H9 (cell line): ENCODE measurements around the gene KIF26A. TPM values are rescaled to one million over a fixed set of nuclear protein-coding genes. Genes with fewer than 3 reads are reported as not detected.

Experiments
- DNase-seq: peaks from one replicate; pipeline ENCODE4 v3.0.0-alpha.2; 2017
- H2AFZ ChIP-seq: one replicate; pipeline ENCODE4 v1.6.1; 2013; ENCODE audit warnings: mild to moderate bottlenecking, low read length, control low read depth, moderate library complexity
- H2AK5ac ChIP-seq: 2 replicates; pipeline ENCODE4 v1.6.1; 2013; ENCODE audit warnings: low read length, control low read depth, mixed read lengths; ENCODE audit not compliant: insufficient read length
- H2BK120ac ChIP-seq: one replicate; pipeline ENCODE4 v1.6.1; 2013; ENCODE audit warnings: low read depth, mild to moderate bottlenecking, low read length, control low read depth, inconsistent platforms; ENCODE audit not compliant: poor library complexity, severe bottlenecking
- H2BK12ac ChIP-seq: 2 replicates; pipeline ENCODE4 v1.6.1; 2013; ENCODE audit warnings: low read length, control low read depth, mixed read lengths, low read depth; ENCODE audit not compliant: insufficient read length
- H2BK15ac ChIP-seq: 2 replicates; pipeline ENCODE4 v1.6.1; 2013; ENCODE audit warnings: low read depth, low read length, control low read depth
- H2BK20ac ChIP-seq: one replicate; pipeline ENCODE4 v1.6.1; 2013; ENCODE audit warnings: low read depth, mild to moderate bottlenecking, low read length, control low read depth, inconsistent platforms; ENCODE audit not compliant: poor library complexity, severe bottlenecking
- H2BK5ac ChIP-seq: 2 replicates; pipeline ENCODE4 v1.6.1; 2013; ENCODE audit warnings: low read length, control low read depth, mixed read lengths; ENCODE audit not compliant: insufficient read length
- H3K14ac ChIP-seq: 2 replicates; pipeline ENCODE4 v1.6.1; 2013; ENCODE audit warnings: low read length, control low read depth; ENCODE audit not compliant: insufficient read depth
- H3K18ac ChIP-seq: 2 replicates; pipeline ENCODE4 v1.6.1; 2013; ENCODE audit warnings: low read depth, mild to moderate bottlenecking, mixed read lengths, low read length, control low read depth; ENCODE audit not compliant: insufficient read length
- H3K23ac ChIP-seq: 2 replicates; pipeline ENCODE4 v1.6.1; 2013; ENCODE audit warnings: low read length, control low read depth, mixed read lengths, low read depth; ENCODE audit not compliant: insufficient read length
- H3K23me2 ChIP-seq: 2 replicates; pipeline ENCODE4 v1.6.1; 2013; ENCODE audit warnings: low read depth, mild to moderate bottlenecking, mixed read lengths, low read length, control low read depth; ENCODE audit not compliant: insufficient read length, poor library complexity, severe bottlenecking
- H3K27ac ChIP-seq: 2 replicates; pipeline ENCODE4 v1.5.1; 2013; ENCODE audit warnings: low read length, control low read depth, mixed read lengths, low read depth; ENCODE audit not compliant: insufficient read length
- H3K27me3 ChIP-seq: 2 replicates; pipeline ENCODE4 v1.6.1; 2013; ENCODE audit warnings: low read length, control low read depth, inconsistent platforms; ENCODE audit not compliant: insufficient read depth
- H3K4ac ChIP-seq: 2 replicates; pipeline ENCODE4 v1.6.1; 2013; ENCODE audit warnings: low read depth, mild to moderate bottlenecking, control low read depth, inconsistent platforms, low read length, moderate library complexity
- H3K4me1 ChIP-seq: 2 replicates; pipeline ENCODE4 v1.6.1; 2013; ENCODE audit warnings: low read length, control low read depth, inconsistent platforms; ENCODE audit not compliant: insufficient read depth
- H3K4me2 ChIP-seq: 2 replicates; pipeline ENCODE4 v1.6.1; 2013; ENCODE audit warnings: low read length, control low read depth, mixed read lengths; ENCODE audit not compliant: insufficient read length, insufficient read depth
- H3K56ac ChIP-seq: 2 replicates; pipeline ENCODE4 v1.6.1; 2013; ENCODE audit warnings: low read depth, mild to moderate bottlenecking, mixed read lengths, low read length, control low read depth; ENCODE audit not compliant: insufficient read length
- H3K79me1 ChIP-seq: 2 replicates; pipeline ENCODE4 v1.6.1; 2013; ENCODE audit warnings: low read depth, mild to moderate bottlenecking, moderate library complexity, low read length, control low read depth, inconsistent platforms; ENCODE audit not compliant: insufficient read depth, poor library complexity, severe bottlenecking
- H3K79me2 ChIP-seq: 2 replicates; pipeline ENCODE4 v1.6.1; 2013; ENCODE audit warnings: low read length, control low read depth, inconsistent platforms; ENCODE audit not compliant: insufficient read depth
- H3K9ac ChIP-seq: 2 replicates; pipeline ENCODE4 v1.6.1; 2013; ENCODE audit warnings: low read length, control low read depth, mixed read lengths; ENCODE audit not compliant: insufficient read length; ENCODE audit errors: extremely low read depth
- H3K9me3 ChIP-seq: one replicate; pipeline ENCODE4 v1.6.1; 2013; ENCODE audit warnings: low read depth, low read length, inconsistent platforms; ENCODE audit not compliant: control insufficient read depth
- H3T11ph ChIP-seq: one replicate; pipeline ENCODE4 v1.6.1; 2013; ENCODE audit warnings: mild to moderate bottlenecking, low read length, control low read depth, inconsistent platforms
- H4K20me1 ChIP-seq: one replicate; pipeline ENCODE4 v1.6.1; 2013; ENCODE audit not compliant: control insufficient read depth, insufficient read length, insufficient read depth
- H4K5ac ChIP-seq: 2 replicates; pipeline ENCODE4 v1.6.1; 2013; ENCODE audit warnings: low read depth, mild to moderate bottlenecking, mixed read lengths, low read length, control low read depth; ENCODE audit not compliant: insufficient read length
- H4K8ac ChIP-seq: replicated peaks from 2 replicates; pipeline ENCODE4 v1.6.1; 2013; ENCODE audit warnings: low read length, control low read depth, mixed read lengths, low read depth; ENCODE audit not compliant: insufficient read length
- H4K91ac ChIP-seq: 2 replicates; pipeline ENCODE4 v1.6.1; 2013; ENCODE audit warnings: low read depth, mild to moderate bottlenecking, moderate library complexity, mixed read lengths, low read length, control low read depth; ENCODE audit not compliant: insufficient read length
- H3K27ac Mint-ChIP-seq, 3 experiments: 2 replicates in 2 of 3; 3 replicates in 1 of 3; pipeline ENCODE4 v1.8.0; 2020 to 2021; ENCODE audit warnings: mixed read lengths in 3 of 3, mild to moderate bottlenecking in 1 of 3, moderate library complexity in 1 of 3
- H3K27me3 Mint-ChIP-seq: 2 replicates; pipeline ENCODE4 v1.8.0; 2021; ENCODE audit warnings: low read depth, mild to moderate bottlenecking, moderate library complexity, mixed read lengths
- H3K36me3 Mint-ChIP-seq, 3 experiments: 2 replicates in 2 of 3; 3 replicates in 1 of 3; pipeline ENCODE4 v1.8.0; 2020 to 2021; ENCODE audit warnings: low read depth in 3 of 3, mixed read lengths in 3 of 3; ENCODE audit not compliant: insufficient read depth in 1 of 3
- H3K4me1 Mint-ChIP-seq, 2 experiments: 2 replicates each; pipeline ENCODE4 v1.8.0; 2020; ENCODE audit warnings: mixed read lengths in 2 of 2
- H3K4me3 Mint-ChIP-seq, 2 experiments: 2 replicates in 1 of 2; 3 replicates in 1 of 2; pipeline ENCODE4 v1.8.0; 2020 to 2021; ENCODE audit warnings: mild to moderate bottlenecking in 2 of 2, mixed read lengths in 2 of 2, moderate library complexity in 1 of 2
- H3K9me3 Mint-ChIP-seq, 2 experiments: 2 replicates in 1 of 2; 3 replicates in 1 of 2; pipeline ENCODE4 v1.8.0; 2020; ENCODE audit warnings: mild to moderate bottlenecking in 2 of 2, mixed read lengths in 2 of 2, moderate library complexity in 1 of 2
- WGBS: extraction: QIAGEN DNeasy Blood & Tissue Kit; methylation state at CpG from one replicate; pipeline ENCODE4 v1.1.7; 2013; ENCODE audit warnings: missing lambda C conversion rate, low lambda C conversion rate, mixed read lengths; ENCODE audit not compliant: insufficient read length; ENCODE audit errors: extremely low coverage; 5-methylcytosine and 5-hydroxymethylcytosine counted together
- total RNA-seq: library from RNA; stranded (reverse); gene quantifications from 2 replicates; pipeline ENCODE4 v1.2.1, GENCODE V29; 2021
- TF ChIP-seq, protein P1 (sequence below): fragments of 200-600 bp; sonication (generic); conservative IDR thresholded peaks from 3 replicates; pipeline ENCODE4 v1.8.0; 2021; ENCODE audit warnings: antibody characterized with exemption, mild to moderate bottlenecking

The KIF26A gene
- total RNA-seq, 1 experiment from 2014 or later = 44.2 TPM

DNA sequence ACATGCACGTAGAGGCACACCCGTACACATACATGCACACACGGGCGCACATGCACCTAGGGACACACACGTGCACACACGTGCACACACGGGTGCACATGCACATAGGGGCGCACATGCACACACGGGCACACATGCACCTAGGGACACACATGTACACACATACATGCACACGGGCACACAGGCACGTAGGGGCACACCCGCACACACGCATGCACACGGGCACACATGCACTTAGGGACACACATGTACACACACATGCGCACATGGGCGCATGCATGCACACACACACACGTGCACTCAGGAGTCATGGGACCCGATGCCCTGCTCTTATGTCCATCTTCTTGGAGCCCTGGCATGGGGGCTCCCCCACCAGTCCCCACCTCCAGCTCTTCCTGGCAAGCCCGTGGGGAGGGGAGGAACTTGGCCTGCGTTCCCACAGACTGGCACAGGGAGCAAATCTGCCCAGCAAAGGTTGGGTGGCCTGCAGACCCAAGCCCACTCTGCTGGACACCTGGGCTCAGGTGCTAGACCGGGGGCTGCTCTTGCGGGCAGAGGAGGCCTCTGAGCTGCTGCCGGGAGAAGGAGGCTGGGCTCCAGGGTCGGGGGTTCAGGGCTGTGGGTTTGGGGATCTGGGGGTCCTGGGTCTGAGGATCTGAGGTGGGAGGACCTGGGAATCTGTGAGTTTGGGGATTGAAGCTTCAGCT, 51.4 kb downstream of the KIF26A start:
- no peak overlapping the region for H3K56ac ChIP-seq
- no CpG with 5 or more reads among the region's 24 CpGs for WGBS
- H3K4ac ChIP-seq = no peak overlapping the region
- H3K18ac ChIP-seq = peak overlapping the region; percentile 0
- no peak overlapping the region for H2BK20ac ChIP-seq
- no peaks in the 10 kb centered on the region for H3K27me3 ChIP-seq
- DNase-seq = no peak
- H2AFZ ChIP-seq = no peak overlapping the region
- H4K20me1 ChIP-seq = no peaks in the 10 kb centered on the region
- peak overlapping the region; percentile 21 for H4K5ac ChIP-seq
- H3K9me3 ChIP-seq = no peaks in the 10 kb centered on the region
- TF ChIP-seq, protein P1, sequence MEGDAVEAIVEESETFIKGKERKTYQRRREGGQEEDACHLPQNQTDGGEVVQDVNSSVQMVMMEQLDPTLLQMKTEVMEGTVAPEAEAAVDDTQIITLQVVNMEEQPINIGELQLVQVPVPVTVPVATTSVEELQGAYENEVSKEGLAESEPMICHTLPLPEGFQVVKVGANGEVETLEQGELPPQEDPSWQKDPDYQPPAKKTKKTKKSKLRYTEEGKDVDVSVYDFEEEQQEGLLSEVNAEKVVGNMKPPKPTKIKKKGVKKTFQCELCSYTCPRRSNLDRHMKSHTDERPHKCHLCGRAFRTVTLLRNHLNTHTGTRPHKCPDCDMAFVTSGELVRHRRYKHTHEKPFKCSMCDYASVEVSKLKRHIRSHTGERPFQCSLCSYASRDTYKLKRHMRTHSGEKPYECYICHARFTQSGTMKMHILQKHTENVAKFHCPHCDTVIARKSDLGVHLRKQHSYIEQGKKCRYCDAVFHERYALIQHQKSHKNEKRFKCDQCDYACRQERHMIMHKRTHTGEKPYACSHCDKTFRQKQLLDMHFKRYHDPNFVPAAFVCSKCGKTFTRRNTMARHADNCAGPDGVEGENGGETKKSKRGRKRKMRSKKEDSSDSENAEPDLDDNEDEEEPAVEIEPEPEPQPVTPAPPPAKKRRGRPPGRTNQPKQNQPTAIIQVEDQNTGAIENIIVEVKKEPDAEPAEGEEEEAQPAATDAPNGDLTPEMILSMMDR = no peak
- H3T11ph ChIP-seq = no peak overlapping the region
- no peak overlapping the region for H2BK15ac ChIP-seq
- H3K4me3 Mint-ChIP-seq = no peak overlapping the region
- H3K23me2 ChIP-seq = no peaks in the 10 kb centered on the region
- H3K79me2 ChIP-seq = no peaks in the 10 kb centered on the region
- H3K4me1 ChIP-seq = no peaks in the 10 kb centered on the region
- H2BK120ac ChIP-seq = no peak overlapping the region
- H3K27ac Mint-ChIP-seq = peak overlapping the region in 2 of 3 experiments; percentile 49 to 81; a peak in 2 of 7 replicates
- H4K8ac ChIP-seq = peak overlapping the region; percentile 22
- H3K9me3 Mint-ChIP-seq = no peaks in the 10 kb centered on the region
- no peak overlapping the region for H4K91ac ChIP-seq
- H2AK5ac ChIP-seq = no peak overlapping the region
- H3K4me1 Mint-ChIP-seq = peaks cover 0 to 2% of the 10 kb centered on the region in 2 experiments; a peak in 1 of 4 replicates
- H3K4me2 ChIP-seq = no peak overlapping the region
- H3K9ac ChIP-seq = no peak overlapping the region
- H2BK5ac ChIP-seq = no peak overlapping the region
- no peak overlapping the region for H3K27ac ChIP-seq
- no peaks in the 10 kb centered on the region; the same call in 1 of the 2 replicates for H3K27me3 Mint-ChIP-seq
- no peak overlapping the region for H2BK12ac ChIP-seq
- no peaks in the 10 kb centered on the region for H3K79me1 ChIP-seq
- no peaks in the 10 kb centered on the region; a peak in 1 of 7 replicates for H3K36me3 Mint-ChIP-seq
- H3K23ac ChIP-seq = no peak overlapping the region
- H3K14ac ChIP-seq = no peak overlapping the region
